Kidney (tissue), 14 donors: ENCODE results near the gene SARNP. TPM values are rescaled to one million over a fixed set of nuclear protein-coding genes. Genes with fewer than 3 reads are reported as not detected.

Experiments used
- DNase-seq, 5 donors: peaks; one replicate each; pipeline ENCODE4 v3.0.0-alpha.2; 2013 to 2020
- FAIRE-seq: peaks from 2 replicates; lab custom pipeline; 2012; peaks lifted over from hg19 to GRCh38; lab: Jason Lieb, UNC
- H3K27ac ChIP-seq, 2 donors: one replicate each; pipeline ENCODE4 v1.7.0; 2013; ENCODE audit warnings: low read depth in 2 of 2, low read length in 2 of 2, inconsistent platforms in 1 of 2
- H3K27me3 ChIP-seq: one replicate; pipeline ENCODE4 v1.7.1; 2013; ENCODE audit warnings: low read length, inconsistent platforms; ENCODE audit not compliant: control insufficient read depth, insufficient read depth
- H3K36me3 ChIP-seq, 3 donors: one replicate each; pipeline versions ENCODE4 v1.7.0 to v1.7.1; 2013; ENCODE audit warnings: low read length in 3 of 3, control low read depth in 1 of 3, inconsistent platforms in 1 of 3; ENCODE audit not compliant: insufficient read depth in 3 of 3, control insufficient read depth in 2 of 3
- H3K4me1 ChIP-seq, 3 donors: one replicate each; pipeline versions ENCODE4 v1.7.0 to v1.7.1; 2013; ENCODE audit warnings: low read length in 3 of 3, inconsistent platforms in 1 of 3, low read depth in 1 of 3; ENCODE audit not compliant: control insufficient read depth in 2 of 3, insufficient read depth in 2 of 3
- H3K4me3 ChIP-seq, 3 donors: one replicate each; pipeline versions ENCODE4 v1.7.0 to v1.8.1; 2013; ENCODE audit warnings: low read length in 3 of 3, control low read depth in 1 of 3, inconsistent platforms in 1 of 3
- H3K9ac ChIP-seq, 3 donors: one replicate each; pipeline versions ENCODE4 v1.7.0 to v1.7.1; 2013; ENCODE audit warnings: low read length in 3 of 3, control low read depth in 1 of 3, inconsistent platforms in 1 of 3
- H3K9me3 ChIP-seq, 3 donors: one replicate each; pipeline versions ENCODE4 v1.7.0 to v1.7.1; 2013; ENCODE audit warnings: low read length in 3 of 3, control low read depth in 1 of 3, inconsistent platforms in 1 of 3; ENCODE audit not compliant: control insufficient read depth in 2 of 3, insufficient read depth in 1 of 3
- intact Hi-C: fragments of 100-400 bp; cut with DNase I; formaldehyde crosslinking; loops from one replicate; pipeline ENCODE4 v1.11.1; 2022
- polyA plus RNA-seq: library from polyadenylated mRNA; stranded (reverse); fragments of 350-450 nt; fragmentation: Illumina TruSeq; extraction: RNeasy Lipid Tissue Mini Kit (QIAGEN cat#74804); gene quantifications from one replicate; pipeline ENCODE4 v1.2.3, GENCODE V29; 2014; ENCODE audit warnings: low read depth, low replicate concordance; ENCODE audit not compliant: insufficient read depth
- total RNA-seq: library from RNA; stranded (reverse); fragmentation: NEBNext Ultra II Directional; extraction: Animal tissue kit (Norgen Biotek cat#: 25700); gene quantifications from one replicate; pipeline ENCODE4 v1.2.1, GENCODE V29; 2021
- TF ChIP-seq, protein P1 (sequence below): IDR thresholded peaks from 3 replicates; pipeline ENCODE4 v1.5.1; 2012; ENCODE audit warnings: mild to moderate bottlenecking, moderate library complexity, borderline replicate concordance; ENCODE audit not compliant: insufficient read depth; ENCODE audit errors: extremely low read depth
- donor health status: control.
- donor health status: control.
- donor health status: control.
- donor health status: control.
- donor health status: control.
- donor health status: DM: yes; HTN: yes; CAD: no.
- donor health status: Normal renal cell carcinoma (clear cell type).

The SARNP gene
- total and polyA plus RNA-seq, 2 donors from 2014 or later: 51.1 to 109 TPM

DNA sequence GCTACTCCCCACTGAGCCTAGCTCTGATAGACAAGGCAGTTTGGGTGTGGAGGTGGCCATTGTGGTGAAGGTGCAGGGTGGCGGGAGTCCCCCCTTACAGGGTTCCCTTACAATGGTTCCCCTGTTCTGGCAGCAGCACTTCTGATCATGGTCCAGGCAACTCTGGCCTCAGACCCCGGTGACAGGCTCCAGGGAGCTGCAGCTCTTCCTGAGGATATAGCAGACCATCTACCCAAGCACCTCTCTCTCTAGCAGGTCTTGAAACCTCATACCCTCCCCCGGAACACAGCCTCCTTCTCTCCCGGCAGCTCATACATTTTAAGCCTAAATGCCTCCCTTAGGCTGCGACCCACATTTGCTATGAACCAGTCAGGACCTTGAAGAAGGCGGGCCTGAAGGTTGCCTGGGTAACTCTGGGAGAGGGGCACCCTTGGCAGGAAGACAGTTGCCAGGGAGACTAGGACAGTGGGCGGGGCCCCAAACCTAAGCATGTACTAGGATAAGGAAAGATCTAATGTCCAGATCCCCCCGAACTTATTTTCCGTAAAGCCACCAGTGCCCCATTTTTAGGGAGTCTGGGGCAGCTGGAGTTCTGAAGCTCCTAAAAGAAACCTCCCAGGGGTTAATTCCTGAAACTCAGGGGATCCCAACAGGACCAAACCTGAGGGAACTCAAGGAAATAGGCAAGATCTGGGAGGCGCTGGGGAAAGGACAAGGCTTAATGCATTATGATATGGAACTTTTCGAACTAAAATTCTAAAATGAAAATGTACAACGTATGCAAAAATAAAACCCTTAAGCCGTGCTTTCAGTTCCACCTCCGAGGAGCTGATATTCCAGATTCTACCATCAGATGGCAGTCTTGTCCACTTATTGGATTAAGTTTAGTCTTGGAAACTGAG, 79.2 kb downstream of the SARNP start:
- FAIRE-seq (peak; percentile 94), DNase-seq (peak; percentile 93 to 97 (median 95))
- H3K27ac ChIP-seq: peak overlapping the region; percentile 47 to 56
- peak overlapping the region; percentile 85 to 91 (median 86) for H3K4me3 ChIP-seq
- H3K9ac ChIP-seq: peak overlapping the region; percentile 70 to 83 (median 81)
- H3K4me1 ChIP-seq: peaks cover 2 to 10% (median 9%) of the 10 kb centered on the region in 3 donors
- H3K36me3 ChIP-seq: no peaks in the 10 kb centered on the region
- no peaks in the 10 kb centered on the region for H3K27me3 ChIP-seq
- TF ChIP-seq, protein P1, sequence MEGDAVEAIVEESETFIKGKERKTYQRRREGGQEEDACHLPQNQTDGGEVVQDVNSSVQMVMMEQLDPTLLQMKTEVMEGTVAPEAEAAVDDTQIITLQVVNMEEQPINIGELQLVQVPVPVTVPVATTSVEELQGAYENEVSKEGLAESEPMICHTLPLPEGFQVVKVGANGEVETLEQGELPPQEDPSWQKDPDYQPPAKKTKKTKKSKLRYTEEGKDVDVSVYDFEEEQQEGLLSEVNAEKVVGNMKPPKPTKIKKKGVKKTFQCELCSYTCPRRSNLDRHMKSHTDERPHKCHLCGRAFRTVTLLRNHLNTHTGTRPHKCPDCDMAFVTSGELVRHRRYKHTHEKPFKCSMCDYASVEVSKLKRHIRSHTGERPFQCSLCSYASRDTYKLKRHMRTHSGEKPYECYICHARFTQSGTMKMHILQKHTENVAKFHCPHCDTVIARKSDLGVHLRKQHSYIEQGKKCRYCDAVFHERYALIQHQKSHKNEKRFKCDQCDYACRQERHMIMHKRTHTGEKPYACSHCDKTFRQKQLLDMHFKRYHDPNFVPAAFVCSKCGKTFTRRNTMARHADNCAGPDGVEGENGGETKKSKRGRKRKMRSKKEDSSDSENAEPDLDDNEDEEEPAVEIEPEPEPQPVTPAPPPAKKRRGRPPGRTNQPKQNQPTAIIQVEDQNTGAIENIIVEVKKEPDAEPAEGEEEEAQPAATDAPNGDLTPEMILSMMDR: peak; percentile 93
- no peaks in the 10 kb centered on the region for H3K9me3 ChIP-seq
- intact Hi-C loops: no loop called here

DNA sequence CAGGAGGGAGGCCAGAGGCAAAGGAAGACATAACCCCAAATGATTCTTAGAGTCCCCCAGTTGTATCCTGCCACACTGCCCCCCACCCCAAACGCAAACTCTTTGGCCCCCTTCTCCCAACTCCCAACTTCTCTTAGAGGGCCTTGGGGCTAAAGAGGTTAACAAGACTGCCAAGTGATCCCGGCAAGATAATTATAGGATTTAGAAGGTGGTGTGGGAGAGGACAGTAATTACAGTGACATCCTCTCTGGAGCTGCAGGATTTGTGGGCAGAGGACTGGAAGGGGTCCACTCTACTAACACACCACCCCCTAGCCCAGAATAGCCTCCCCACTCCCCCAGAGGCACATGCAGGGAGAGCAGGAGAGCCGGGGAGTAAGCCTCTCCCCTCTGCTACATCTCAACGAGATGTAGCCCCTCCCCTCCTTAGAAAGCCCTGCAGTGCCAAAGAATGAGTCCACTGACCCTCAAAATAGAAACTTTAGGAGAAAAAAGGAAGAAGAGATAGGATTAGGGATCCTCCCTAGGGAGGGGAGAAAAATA, 79.9 kb downstream of the SARNP start:
- intact Hi-C loops: no loop called here
- H3K27ac ChIP-seq: peak overlapping the region; percentile 47 to 56
- no peaks in the 10 kb centered on the region for H3K9me3 ChIP-seq
- H3K4me1 ChIP-seq: peaks cover 2 to 9% (median 9%) of the 10 kb centered on the region in 3 donors
- H3K4me3 ChIP-seq: peak overlapping the region in 2 of 3 donors; percentile 85 to 86
- H3K27me3 ChIP-seq: no peaks in the 10 kb centered on the region
- DNase-seq (peak in 2 of 5 donors; percentile 67), FAIRE-seq (no peak)
- TF ChIP-seq, protein P1: no peak
- peak overlapping the region in 1 of 3 donors; percentile 70 for H3K9ac ChIP-seq
- no peaks in the 10 kb centered on the region for H3K36me3 ChIP-seq

DNA sequence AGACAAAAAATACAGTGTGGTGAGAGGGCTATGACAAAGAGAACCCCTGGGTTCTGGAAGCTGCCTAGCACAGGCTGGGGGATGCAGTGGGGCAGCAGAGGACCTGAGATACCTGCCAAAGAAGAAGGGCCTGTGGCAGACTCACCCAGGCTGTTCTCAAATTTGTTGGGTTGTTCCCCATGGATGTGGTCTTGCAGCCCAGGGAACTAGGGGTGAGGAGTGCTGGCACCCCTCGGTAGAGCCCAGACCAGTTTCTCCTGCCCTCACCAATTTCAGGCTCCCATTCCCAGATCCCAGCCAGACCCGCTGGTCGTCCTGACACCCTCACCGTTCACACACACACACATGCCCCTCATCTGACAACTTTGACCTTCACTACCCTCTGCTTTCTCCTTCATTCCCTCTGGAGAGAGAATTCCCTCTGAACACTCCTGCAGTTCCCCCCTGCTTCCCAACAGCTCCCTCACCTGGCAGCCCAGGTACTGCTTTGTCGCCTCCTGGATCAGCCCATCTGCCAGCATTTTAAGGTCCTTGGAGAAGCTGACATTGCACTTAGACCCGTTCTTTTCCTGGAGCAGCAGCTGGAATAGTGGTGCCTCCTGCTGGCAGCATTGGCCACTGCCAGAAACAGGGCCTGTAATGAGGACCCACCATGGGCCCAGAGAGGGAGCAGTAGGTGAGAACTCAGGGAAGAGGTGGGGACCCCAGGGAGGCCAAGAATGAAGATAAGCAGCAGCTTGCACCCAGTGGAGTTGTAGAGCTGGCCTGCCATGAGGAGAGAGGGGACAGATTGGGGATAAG, 80.5 kb downstream of the SARNP start:
- Histone ChIP-seq H3K4me1 (peaks cover under 1 to 9% (median 7%) of the 10 kb centered on the region in 3 donors), H3K27ac (no peak overlapping the region), H3K36me3 (no peaks in the 10 kb centered on the region), H3K9ac (peak overlapping the region in 1 of 3 donors; percentile 15), H3K9me3 (no peaks in the 10 kb centered on the region), H3K27me3 (no peaks in the 10 kb centered on the region), H3K4me3 (no peak overlapping the region)
- TF ChIP-seq, protein P1: peak; percentile 76
- intact Hi-C loops: no loop called here
- DNase-seq: peak in 4 of 5 donors; percentile 84 to 87 (median 86)
- no peak for FAIRE-seq
